ENCODE measurements around the gene NAT16.
"Not testable (repeated sequence)": the region's sequence is repeated elsewhere in the genome, so short reads cannot be mapped to it uniquely, and the experiment has no call there.

NAT16 gene

GRCh38 chr7:101201695-101202602 lies 21.9 kb upstream of the NAT16 start:
- DNase-seq = no peak

GRCh38 chr7:101200862-101201599 lies 20.9 kb upstream of the NAT16 start, which contains the start of gene MOGAT3:
MOGAT3 (minus strand) TSS chr7:101201036; CDS start chr7:101200854, 182 bp downstream.
- DNase-seq = no peak

- DNase-seq = no peak
These were observed 20.4 kb upstream of the NAT16 start for GRCh38 chr7:101200504-101200861.

- not testable (repeated sequence) for DNase-seq
These were observed 19.4 kb upstream of the NAT16 start for GRCh38 chr7:101199522-101199921.

GRCh38 chr7:101198476-101198875 lies 18.4 kb upstream of the NAT16 start:
- DNase-seq = no peak

- DNase-seq = no peak
These were observed 17.9 kb upstream of the NAT16 start for GRCh38 chr7:101197991-101198390.

- no peak for DNase-seq
These were observed 15.8 kb upstream of the NAT16 start for GRCh38 chr7:101195884-101196283.

GRCh38 chr7:101189109-101189508 lies 9.0 kb upstream of the NAT16 start:
- DNase-seq = no peak

- no peak for DNase-seq
These were observed 6.8 kb upstream of the NAT16 start for GRCh38 chr7:101186844-101187428.

- DNase-seq = no peak
These were observed 6.1 kb upstream of the NAT16 start for GRCh38 chr7:101186194-101186593.

- peak; percentile 62 for DNase-seq
These were observed 5.3 kb upstream of the NAT16 start for GRCh38 chr7:101185258-101185839.

- DNase-seq = no peak
These were observed 380 bp downstream of the NAT16 start for GRCh38 chr7:101179713-101180112.

GRCh38 chr7:101179117-101179516 lies 976 bp downstream of the NAT16 start:
- DNase-seq = no peak

- no peak for DNase-seq
These were observed 2.4 kb downstream of the NAT16 start for GRCh38 chr7:101177644-101178043.

- DNase-seq = no peak
These were observed 4.4 kb downstream of the NAT16 start for GRCh38 chr7:101175664-101176063.

- DNase-seq = no peak
These were observed 5.7 kb downstream of the NAT16 start for GRCh38 chr7:101174322-101174854.

- DNase-seq = peak; percentile 52
These were observed 6.3 kb downstream of the NAT16 start for GRCh38 chr7:101173752-101174244.

GRCh38 chr7:101172854-101173751 lies 7.0 kb downstream of the NAT16 start:
- peak; percentile 66 for DNase-seq

GRCh38 chr7:101172005-101172853 lies 7.9 kb downstream of the NAT16 start:
- no peak for DNase-seq

- DNase-seq = no peak
These were observed 8.7 kb downstream of the NAT16 start for GRCh38 chr7:101171442-101171837.

Data from fibroblast of skin of right biceps (primary cell).